GM12873 (cell line): ENCODE measurements around the gene ZNF853.

Source experiments
- TF ChIP-seq, protein P1 (sequence below): IDR thresholded peaks from 2 replicates; pipeline ENCODE4 v1.5.1; 2012; ENCODE audit warnings: low read depth, mild to moderate bottlenecking, moderate library complexity, low read length, control low read depth; ENCODE audit not compliant: insufficient read depth; ENCODE audit errors: missing control alignments

Gene ZNF853

DNA sequence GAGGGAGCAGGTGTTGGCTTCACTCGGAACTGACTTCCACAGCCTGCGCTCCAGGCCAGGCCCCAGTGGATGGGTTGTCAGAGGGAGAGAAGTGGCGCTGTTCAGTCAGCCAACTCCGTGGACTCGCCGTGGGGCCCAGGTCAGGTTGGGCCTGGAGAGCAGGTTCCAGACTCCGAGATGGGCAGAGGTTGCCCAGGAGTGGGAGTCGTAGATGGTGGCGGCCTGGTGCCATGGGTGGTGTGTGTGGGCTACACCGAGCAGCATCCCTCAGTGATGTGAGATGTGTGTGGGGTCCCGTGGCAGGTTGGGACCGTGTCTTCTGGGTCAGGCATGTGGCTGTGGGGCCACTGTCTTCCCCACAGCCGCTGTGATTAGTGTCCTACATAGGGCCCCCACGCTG, 32.1 kb downstream of the ZNF853 start:
- TF ChIP-seq, protein P1, sequence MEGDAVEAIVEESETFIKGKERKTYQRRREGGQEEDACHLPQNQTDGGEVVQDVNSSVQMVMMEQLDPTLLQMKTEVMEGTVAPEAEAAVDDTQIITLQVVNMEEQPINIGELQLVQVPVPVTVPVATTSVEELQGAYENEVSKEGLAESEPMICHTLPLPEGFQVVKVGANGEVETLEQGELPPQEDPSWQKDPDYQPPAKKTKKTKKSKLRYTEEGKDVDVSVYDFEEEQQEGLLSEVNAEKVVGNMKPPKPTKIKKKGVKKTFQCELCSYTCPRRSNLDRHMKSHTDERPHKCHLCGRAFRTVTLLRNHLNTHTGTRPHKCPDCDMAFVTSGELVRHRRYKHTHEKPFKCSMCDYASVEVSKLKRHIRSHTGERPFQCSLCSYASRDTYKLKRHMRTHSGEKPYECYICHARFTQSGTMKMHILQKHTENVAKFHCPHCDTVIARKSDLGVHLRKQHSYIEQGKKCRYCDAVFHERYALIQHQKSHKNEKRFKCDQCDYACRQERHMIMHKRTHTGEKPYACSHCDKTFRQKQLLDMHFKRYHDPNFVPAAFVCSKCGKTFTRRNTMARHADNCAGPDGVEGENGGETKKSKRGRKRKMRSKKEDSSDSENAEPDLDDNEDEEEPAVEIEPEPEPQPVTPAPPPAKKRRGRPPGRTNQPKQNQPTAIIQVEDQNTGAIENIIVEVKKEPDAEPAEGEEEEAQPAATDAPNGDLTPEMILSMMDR = no peak

DNA sequence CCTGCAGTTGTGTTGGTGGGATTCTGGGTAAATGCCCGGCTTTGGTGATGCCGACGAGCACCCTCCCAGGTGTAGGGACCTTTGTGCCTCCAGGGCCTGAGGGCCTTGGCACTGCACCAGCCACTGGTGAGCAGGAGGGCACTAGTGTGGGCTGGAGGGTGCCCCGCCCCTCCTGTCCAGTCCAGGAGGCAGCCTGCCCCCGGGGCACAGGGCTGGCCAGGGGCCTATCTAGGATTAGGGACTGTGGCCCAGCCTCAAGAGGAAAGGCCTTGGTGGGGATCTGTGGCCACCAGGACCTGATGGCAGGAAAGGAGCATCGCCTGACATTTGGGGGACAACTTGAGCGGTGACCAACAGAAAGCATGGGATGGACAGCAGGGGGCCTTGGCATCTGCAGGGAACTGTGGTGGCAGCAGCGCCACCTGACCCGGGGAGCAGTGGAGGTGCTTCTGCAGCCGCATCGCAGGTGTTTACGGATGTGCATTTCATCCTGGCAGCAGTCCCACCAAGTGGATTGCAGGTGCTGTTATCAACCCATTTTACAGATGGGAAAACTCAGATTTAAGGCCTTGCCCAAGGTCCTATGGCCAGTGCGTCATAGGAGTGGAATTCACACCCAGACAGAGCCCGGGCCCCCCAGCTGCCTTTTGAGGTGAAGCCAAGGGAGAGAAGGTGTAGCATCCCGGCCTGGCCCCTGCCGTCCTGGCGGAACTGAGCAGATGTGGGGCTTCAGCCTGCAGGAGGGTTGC, 32.8 kb downstream of the ZNF853 start:
- TF ChIP-seq, protein P1 = no peak

DNA sequence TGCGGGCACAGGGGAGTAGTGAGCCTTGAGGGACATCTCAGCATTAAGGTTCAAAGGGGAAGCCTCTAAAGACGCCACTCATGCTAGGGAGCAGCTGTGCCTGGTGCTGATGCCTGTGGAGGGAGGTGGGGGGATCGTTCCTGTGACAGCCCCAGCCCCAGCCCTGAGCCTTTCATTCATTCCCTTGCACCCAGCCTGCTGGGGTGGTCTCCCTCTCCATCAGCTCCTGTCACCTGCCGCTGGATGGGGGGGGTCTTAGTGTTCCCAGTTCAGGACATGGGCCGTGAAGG, 33.4 kb downstream of the ZNF853 start:
- TF ChIP-seq, protein P1 = no peak

DNA sequence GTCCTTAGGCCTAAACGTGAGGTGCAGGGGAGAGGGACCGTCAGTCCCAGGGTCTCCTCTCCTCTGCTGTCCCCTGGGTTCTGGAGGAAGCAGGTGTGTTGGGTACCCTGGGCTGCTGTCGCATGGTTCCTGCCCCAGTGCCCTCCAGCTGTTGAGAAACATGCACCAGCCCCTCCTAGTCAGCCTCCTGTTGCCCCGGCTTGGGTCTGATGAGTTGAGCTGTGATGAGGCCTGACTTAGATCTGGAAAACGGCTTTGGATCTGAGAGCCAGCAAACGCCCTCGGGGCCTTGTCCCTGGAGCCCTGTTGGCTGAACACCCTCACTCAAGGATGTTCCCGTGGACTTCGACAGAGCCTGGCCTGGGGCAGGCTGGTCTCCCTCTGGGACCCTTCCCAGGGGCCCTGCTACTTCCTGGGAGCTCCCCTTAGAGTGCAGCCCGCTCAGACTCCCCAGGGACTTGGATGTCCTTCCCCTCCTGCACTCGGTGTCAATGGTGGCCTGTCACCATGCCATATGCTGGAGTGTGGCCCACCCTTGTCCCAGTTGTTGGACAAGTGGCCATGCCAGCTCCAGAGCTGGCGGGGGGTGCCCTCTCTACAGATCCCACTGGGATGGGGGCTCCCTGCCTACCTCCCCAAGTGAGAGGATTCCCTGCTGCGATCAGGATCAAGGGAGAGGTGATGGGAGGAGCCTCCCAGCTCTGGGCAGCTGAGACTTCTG, 34.0 kb downstream of the ZNF853 start:
- TF ChIP-seq, protein P1 = no peak

DNA sequence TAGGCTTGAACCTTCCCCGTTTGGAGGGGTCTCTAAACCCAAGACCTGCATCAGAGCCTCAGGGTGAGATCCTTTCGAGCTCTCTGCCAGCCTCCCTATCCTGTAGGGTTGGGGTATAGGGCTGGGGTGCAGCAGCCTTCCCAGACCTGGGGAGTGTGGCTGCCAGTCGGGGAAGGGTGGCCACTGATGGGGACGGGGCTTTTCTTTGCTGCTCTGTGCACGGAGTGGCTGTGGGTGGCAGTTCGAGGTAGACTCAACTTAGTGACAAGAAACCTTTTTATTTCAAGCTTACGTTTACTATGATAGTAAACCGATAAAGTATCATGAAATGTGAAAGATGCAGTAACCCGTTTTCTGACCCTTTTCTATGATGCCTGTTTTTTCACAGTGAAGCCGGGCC, 34.7 kb downstream of the ZNF853 start:
- TF ChIP-seq, protein P1 = no peak

DNA sequence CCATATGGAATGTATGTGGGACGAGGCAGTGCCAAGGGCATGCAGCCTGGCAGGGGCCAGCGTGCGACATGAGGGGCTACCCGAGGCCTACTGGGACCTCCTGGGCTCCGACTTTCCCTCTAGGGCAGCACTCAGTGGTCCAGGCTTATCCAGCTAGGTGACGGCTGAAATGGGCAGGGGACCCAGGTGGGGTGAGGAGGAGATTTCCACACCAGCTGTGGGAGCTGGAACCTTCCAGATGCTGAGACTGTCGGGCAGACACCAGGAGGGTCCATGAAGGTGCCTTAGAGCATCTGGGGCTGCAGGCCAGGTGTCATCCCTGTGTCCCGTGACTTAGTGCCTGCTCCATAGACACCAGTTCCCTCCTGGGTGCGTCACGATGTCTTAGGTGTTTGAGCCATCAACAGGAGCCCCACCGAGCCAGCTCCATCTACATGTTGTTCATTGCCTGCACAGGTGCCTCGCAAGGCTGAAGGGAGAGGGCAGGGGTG, 35.2 kb downstream of the ZNF853 start:
- TF ChIP-seq, protein P1 = no peak

DNA sequence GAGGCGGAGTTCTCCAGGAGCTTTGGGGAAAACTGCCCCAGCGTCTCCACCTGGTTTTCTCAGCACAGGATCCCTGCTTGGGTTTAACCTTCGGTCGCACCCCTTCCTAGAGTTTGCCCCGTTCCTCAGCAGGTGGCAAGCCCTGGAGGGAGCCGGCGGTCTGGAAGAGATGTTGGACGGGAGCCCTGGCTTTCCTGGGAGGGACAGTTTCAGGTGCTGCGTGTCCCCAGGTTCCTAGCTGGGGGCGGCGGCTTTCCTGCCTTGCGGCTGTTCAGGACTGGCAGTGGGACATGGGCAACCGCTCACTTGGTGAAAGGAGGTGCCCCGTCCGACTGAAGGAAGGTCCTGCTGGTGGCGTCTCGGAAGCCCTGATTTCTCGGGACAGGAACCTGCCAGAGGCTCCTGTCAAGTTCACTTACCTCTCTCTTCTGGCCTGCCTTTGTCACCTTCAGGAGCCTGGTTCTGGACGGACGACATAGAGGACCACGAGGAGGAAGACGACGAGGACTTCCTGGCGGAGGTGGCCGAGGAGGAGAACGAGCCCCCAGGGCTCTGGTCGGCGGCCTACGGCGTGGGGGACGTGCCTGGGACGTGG, 36.5 kb downstream of the ZNF853 start:
- TF ChIP-seq, protein P1 = no peak
